HepG2 (cell line): Measurements from ENCODE around the gene CT47A1. TPM values are rescaled to one million over a fixed set of nuclear protein-coding genes. Genes with fewer than 3 reads are reported as not detected.

Experiments used
- ATAC-seq: fragments of 200-7000 bp; cut with Tn5 transposase; 3 replicates; pipeline ENCODE4 v1.9.1; 2020; ENCODE audit warnings: mild to moderate bottlenecking, moderate library complexity
- BruUV-seq: library from RNA; stranded (reverse); fragments of 400-500 nt; replicated peaks from 2 replicates; lab custom pipeline; 2021; lab: Mats Ljungman, UMichigan
- CTCF ChIA-PET: fragments of 300-600 bp; formaldehyde crosslinking; extraction: SDS; loops from one replicate; lab custom pipeline; 2021; ENCODE audit warnings: low total read pairs, inconsistent platforms, low intra/inter-chr PET ratio; lab: Yijun Ruan, JAX
- POLR2A ChIA-PET: fragments of 350-600 bp; sonication (Branson Sonifier 250); formaldehyde crosslinking; loops from one replicate; lab custom pipeline; 2020; ENCODE audit warnings: antibody characterized with exemption, inconsistent platforms; lab: Yijun Ruan, JAX
- DNase-seq: peaks from one replicate; pipeline ENCODE4 v3.0.0-alpha.2; 2015; ENCODE audit warnings: low spot score
- FAIRE-seq: peaks from 3 replicates; lab custom pipeline; 2011; peaks lifted over from hg19 to GRCh38; lab: Jason Lieb, UNC
- H2AFZ ChIP-seq: one replicate; pipeline ENCODE4 v1.6.1; 2011; ENCODE audit warnings: low read length, inconsistent platforms
- H3K27ac ChIP-seq: fragments of 300-600 bp; 3 replicates; pipeline ENCODE4 v1.8.0; 2011; ENCODE audit warnings: mixed run types, mild to moderate bottlenecking, mixed read lengths, low read length, inconsistent platforms; ENCODE audit not compliant: insufficient read depth; ENCODE audit errors: extremely low read length
- H3K27me3 ChIP-seq, 2 experiments: fragments of 200-600 bp in 1 of 2; 2 replicates in 1 of 2; 3 replicates in 1 of 2; pipeline versions ENCODE4 v1.6.0 to v1.8.0; 2011; ENCODE audit warnings: low read length in 2 of 2, mild to moderate bottlenecking in 2 of 2, moderate library complexity in 2 of 2, inconsistent platforms in 1 of 2; ENCODE audit not compliant: insufficient read depth in 2 of 2, control insufficient read depth in 1 of 2
- H3K36me3 ChIP-seq, 2 experiments: fragments of 200-600 bp in 1 of 2; replicated peaks in 1 of 2; 2 replicates in 1 of 2; 3 replicates in 1 of 2; pipeline versions ENCODE4 v1.5.1 to v1.8.0; 2011; ENCODE audit warnings: low read length in 2 of 2, inconsistent platforms in 1 of 2; ENCODE audit not compliant: insufficient read depth in 2 of 2, control insufficient read depth in 1 of 2
- H3K4me1 ChIP-seq: 2 replicates; pipeline ENCODE4 v1.5.1; 2012; ENCODE audit warnings: low read length, inconsistent platforms; ENCODE audit not compliant: insufficient read depth
- H3K4me2 ChIP-seq: 2 replicates; pipeline ENCODE4 v1.6.0; 2011; ENCODE audit warnings: low read depth, low read length, inconsistent platforms
- H3K4me3 ChIP-seq, 3 experiments: fragments of 200-600 bp in 1 of 3; sonication (generic), shearing (Covaris generic) in 1 of 3; replicated peaks in 1 of 3; 2 replicates each; pipeline ENCODE4 v1.5.1; 2011 to 2016; ENCODE audit warnings: low read length in 3 of 3, inconsistent platforms in 2 of 3, low read depth in 2 of 3, mild to moderate bottlenecking in 2 of 3, control low read depth in 1 of 3, mixed read lengths in 1 of 3; ENCODE audit not compliant: insufficient read depth in 1 of 3
- H3K79me2 ChIP-seq: one replicate; pipeline ENCODE4 v1.6.1; 2011; ENCODE audit warnings: low read length, inconsistent platforms; ENCODE audit not compliant: insufficient read depth
- H3K9ac ChIP-seq: 2 replicates; pipeline ENCODE4 v1.6.0; 2011; ENCODE audit warnings: mild to moderate bottlenecking, low read depth, low read length, inconsistent platforms; ENCODE audit not compliant: insufficient read depth
- H3K9me3 ChIP-seq: 2 replicates; pipeline ENCODE4 v1.5.1; 2012; ENCODE audit warnings: mild to moderate bottlenecking, low read length
- H4K20me1 ChIP-seq: 2 replicates; pipeline ENCODE4 v1.6.0; 2011; ENCODE audit warnings: inconsistent platforms, mild to moderate bottlenecking, low read length, moderate library complexity; ENCODE audit not compliant: insufficient read depth
- FOSL2 ChIP-seq: sonication (generic); formaldehyde crosslinking; IDR thresholded peaks from 2 replicates; pipeline ENCODE4 v1.4.0; 2020; ENCODE audit warnings: missing genetic modification reagents
- FOXM1 ChIP-seq: sonication (generic); formaldehyde crosslinking; IDR thresholded peaks from 2 replicates; pipeline ENCODE4 v1.5.0; 2020; ENCODE audit warnings: missing genetic modification reagents
- KAT2B ChIP-seq: fragments of 150-350 bp; IDR thresholded peaks from 2 replicates; pipeline ENCODE4 v1.6.1; 2014; ENCODE audit warnings: low read depth, low read length, borderline replicate concordance
- KLF12 ChIP-seq: sonication (generic); formaldehyde crosslinking; IDR thresholded peaks from 2 replicates; pipeline ENCODE4 v1.4.0; 2020; ENCODE audit warnings: missing genetic modification reagents, borderline replicate concordance
- ONECUT2 ChIP-seq: sonication (generic); formaldehyde crosslinking; IDR thresholded peaks from 2 replicates; pipeline ENCODE4 v1.4.0; 2020; ENCODE audit warnings: missing genetic modification reagents
- RBM39 ChIP-seq: fragments of 200-400 bp; formaldehyde crosslinking; IDR thresholded peaks from one replicate; pipeline ENCODE4 v1.6.1; 2018; ENCODE audit warnings: antibody characterized with exemption, mild to moderate bottlenecking, low read depth, low read length; ENCODE audit not compliant: poor library complexity, severe bottlenecking
- RORA ChIP-seq: sonication (generic); formaldehyde crosslinking; IDR thresholded peaks from 2 replicates; pipeline ENCODE4 v1.5.0; 2020; ENCODE audit warnings: mild to moderate bottlenecking, missing genetic modification reagents, moderate library complexity
- SALL1 ChIP-seq: sonication (generic); formaldehyde crosslinking; IDR thresholded peaks from 2 replicates; pipeline ENCODE4 v1.8.0; 2022; ENCODE audit warnings: mild to moderate bottlenecking, missing genetic modification reagents
- STAG1 ChIP-seq: sonication (generic); formaldehyde crosslinking; IDR thresholded peaks from 2 replicates; pipeline ENCODE4 v1.4.0; 2020; ENCODE audit warnings: missing genetic modification reagents
- SUZ12 ChIP-seq: fragments of 150-350 bp; IDR thresholded peaks from 2 replicates; pipeline ENCODE4 v1.6.1; 2014; ENCODE audit warnings: low read depth, low read length
- TFE3 ChIP-seq: IDR thresholded peaks from 2 replicates; pipeline ENCODE4 v1.6.1; 2016
- U2AF1 ChIP-seq: fragments of 200-400 bp; formaldehyde crosslinking; optimal IDR thresholded peaks from 2 replicates; pipeline ENCODE3; 2017; ENCODE audit warnings: mild to moderate bottlenecking, low read depth, low read length
- ZBTB38 ChIP-seq: sonication (generic); formaldehyde crosslinking; IDR thresholded peaks from 2 replicates; pipeline ENCODE4 v1.5.1; 2020; ENCODE audit warnings: mild to moderate bottlenecking, missing genetic modification reagents
- ZNF225 ChIP-seq: sonication (generic); formaldehyde crosslinking; IDR thresholded peaks from 2 replicates; pipeline ENCODE4 v1.4.0; 2020; ENCODE audit warnings: mild to moderate bottlenecking, missing genetic modification reagents
- ZNF264 ChIP-seq: sonication (generic); formaldehyde crosslinking; IDR thresholded peaks from 2 replicates; pipeline ENCODE4 v1.4.0; 2020; ENCODE audit warnings: missing genetic modification reagents
- ZNF766 ChIP-seq: sonication (generic); formaldehyde crosslinking; IDR thresholded peaks from 2 replicates; pipeline ENCODE4 v1.5.0; 2020; ENCODE audit warnings: missing genetic modification reagents, borderline replicate concordance
- WGBS: methylation state at CpG from one replicate; pipeline ENCODE4 v1.1.6; 2017; ENCODE audit warnings: low lambda C conversion rate; 5-methylcytosine and 5-hydroxymethylcytosine counted together
- in situ Hi-C: cut with HindIII; loops from 2 replicates; pipeline ENCODE4 v1.10.0; 2017; ENCODE audit warnings: low pct_unique_long_range_greater_than_20kb; ENCODE audit not compliant: extremely low pct_ligation_motif_present
- intact Hi-C: fragments of 100-400 bp; cut with micrococcal nuclease; formaldehyde crosslinking; loops from one replicate; pipeline ENCODE4 v1.10.0; 2022; ENCODE audit not compliant: unreplicated experiment
- polyA plus RNA-seq, 8 experiments: library from polyadenylated mRNA; depleted of rRNA in 3 of 8; stranded (reverse) in 7 of 8; unstranded in 1 of 8; fragments of >200 nt; fragmentation: Illumina TruSeq in 4 of 8; extraction: Trizol in 4 of 8; gene quantifications; 2 replicates each; pipeline versions ENCODE4 v1.2.1 to v1.2.3, GENCODE V29; 2011 to 2016; ENCODE audit warnings: low read depth in 4 of 8, missing spikeins in 1 of 8, mixed read lengths in 1 of 8; ENCODE audit not compliant: insufficient read depth in 1 of 8
- total RNA-seq, 5 experiments: library from RNA; depleted of rRNA; stranded (reverse); fragments of >200 nt; fragmentation: Illumina TruSeq; extraction: Trizol; gene quantifications; 2 replicates each; pipeline ENCODE4 v1.2.3, GENCODE V29; 2016; ENCODE audit warnings: low read depth in 1 of 5
- TF ChIP-seq, protein P1 (sequence below): sonication (generic); formaldehyde crosslinking; IDR thresholded peaks from 2 replicates; pipeline ENCODE4 v1.5.0; 2020; ENCODE audit warnings: mild to moderate bottlenecking, missing genetic modification reagents
- TF ChIP-seq, protein P2 (sequence below): sonication (generic); formaldehyde crosslinking; IDR thresholded peaks from 2 replicates; pipeline ENCODE4 v1.4.0; 2020; ENCODE audit warnings: mild to moderate bottlenecking, missing genetic modification reagents, borderline replicate concordance

Gene CT47A1
- total and polyA plus RNA-seq, 2 of the 13 experiments (the other 11 are each of a cell fraction or from before 2014, with no cell fraction given): not detected

DNA sequence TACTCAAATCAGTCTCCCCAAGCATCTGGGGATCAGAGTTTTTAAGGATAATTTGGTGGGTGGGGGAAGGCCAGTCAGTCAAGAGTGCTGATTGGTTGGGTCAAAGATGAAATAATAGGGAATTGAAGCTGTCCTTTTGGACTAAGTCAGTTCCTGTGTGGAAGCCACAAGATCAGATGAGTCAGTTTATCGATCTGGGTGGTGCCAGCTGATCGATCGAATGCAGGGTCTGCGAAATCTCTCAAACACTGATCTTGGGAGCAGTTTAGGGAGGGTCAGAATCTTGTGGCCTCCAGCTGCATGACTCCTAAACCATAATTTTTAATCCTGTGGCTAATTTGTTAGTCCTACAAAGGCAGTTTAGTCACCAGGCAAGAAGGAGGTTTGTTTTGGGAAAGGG is 44.5 kb upstream of the CT47A1 start:
- in situ Hi-C loops: no loop called here
- Histone ChIP-seq H2AFZ (no peak overlapping the region), H3K27ac (no peak overlapping the region), H3K9ac (no peak overlapping the region), H3K36me3 (no peaks in the 10 kb centered on the region), H3K27me3 (no peaks in the 10 kb centered on the region), H3K4me2 (no peak overlapping the region), H3K79me2 (no peaks in the 10 kb centered on the region), H4K20me1 (no peaks in the 10 kb centered on the region), H3K4me1 (no peaks in the 10 kb centered on the region), H3K4me3 (no peak overlapping the region), H3K9me3 (no peaks in the 10 kb centered on the region)
- ATAC-seq (no peak), FAIRE-seq (no peak), DNase-seq (no peak)
- intact Hi-C loops: no loop called here
- BruUV-seq: no TSS peak
- ChIA-PET POLR2A (no interaction called here), CTCF (no interaction called here)
- WGBS: no CpG with 5 or more reads among the region's 4 CpGs
- TF ChIP-seq ZNF225 (CRISPR knock-in tag): no peak
- TF ChIP-seq, protein P1, sequence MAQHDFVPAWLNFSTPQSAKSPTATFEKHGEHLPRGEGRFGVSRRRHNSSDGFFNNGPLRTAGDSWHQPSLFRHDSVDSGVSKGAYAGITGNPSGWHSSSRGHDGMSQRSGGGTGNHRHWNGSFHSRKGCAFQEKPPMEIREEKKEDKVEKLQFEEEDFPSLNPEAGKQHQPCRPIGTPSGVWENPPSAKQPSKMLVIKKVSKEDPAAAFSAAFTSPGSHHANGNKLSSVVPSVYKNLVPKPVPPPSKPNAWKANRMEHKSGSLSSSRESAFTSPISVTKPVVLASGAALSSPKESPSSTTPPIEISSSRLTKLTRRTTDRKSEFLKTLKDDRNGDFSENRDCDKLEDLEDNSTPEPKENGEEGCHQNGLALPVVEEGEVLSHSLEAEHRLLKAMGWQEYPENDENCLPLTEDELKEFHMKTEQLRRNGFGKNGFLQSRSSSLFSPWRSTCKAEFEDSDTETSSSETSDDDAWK (CRISPR knock-in tag): no peak
- peak; percentile 78; the same call in 1 of the 2 replicates for TF ChIP-seq ONECUT2 (CRISPR knock-in tag)
- peak; percentile 96 for TF ChIP-seq KAT2B
- TF ChIP-seq RORA (CRISPR knock-in tag): no peak
- no peak for TF ChIP-seq RBM39
- no peak for TF ChIP-seq ZNF264 (CRISPR knock-in tag)
- no peak for TF ChIP-seq FOXM1 (CRISPR knock-in tag)
- TF ChIP-seq ZBTB38 (CRISPR knock-in tag): no peak
- TF ChIP-seq SUZ12: no peak
- no peak for TF ChIP-seq TFE3 (CRISPR knock-in tag)
- TF ChIP-seq KLF12 (CRISPR knock-in tag): no peak
- TF ChIP-seq SALL1 (CRISPR knock-in tag): peak; percentile 19; the same call in 1 of the 2 replicates
- no peak for TF ChIP-seq ZNF766 (CRISPR knock-in tag)
- TF ChIP-seq, protein P2, sequence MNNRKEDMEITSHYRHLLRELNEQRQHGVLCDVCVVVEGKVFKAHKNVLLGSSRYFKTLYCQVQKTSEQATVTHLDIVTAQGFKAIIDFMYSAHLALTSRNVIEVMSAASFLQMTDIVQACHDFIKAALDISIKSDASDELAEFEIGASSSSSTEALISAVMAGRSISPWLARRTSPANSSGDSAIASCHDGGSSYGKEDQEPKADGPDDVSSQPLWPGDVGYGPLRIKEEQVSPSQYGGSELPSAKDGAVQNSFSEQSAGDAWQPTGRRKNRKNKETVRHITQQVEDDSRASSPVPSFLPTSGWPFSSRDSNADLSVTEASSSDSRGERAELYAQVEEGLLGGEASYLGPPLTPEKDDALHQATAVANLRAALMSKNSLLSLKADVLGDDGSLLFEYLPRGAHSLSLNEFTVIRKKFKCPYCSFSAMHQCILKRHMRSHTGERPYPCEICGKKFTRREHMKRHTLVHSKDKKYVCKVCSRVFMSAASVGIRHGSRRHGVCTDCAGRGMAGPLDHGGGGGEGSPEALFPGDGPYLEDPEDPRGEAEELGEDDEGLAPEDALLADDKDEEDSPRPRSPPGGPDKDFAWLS (CRISPR knock-in tag): no peak
- peak; percentile 80 for TF ChIP-seq FOSL2
- TF ChIP-seq STAG1 (CRISPR knock-in tag): no peak
- TF ChIP-seq U2AF1: no peak
